Neural progenitor cell (in vitro differentiated cells): ENCODE results near the gene PKHD1.

ENCODE experiments used
- EZH2 ChIP-seq: fragments of 200-600 bp; sonication (generic); IDR thresholded peaks from 2 replicates; pipeline ENCODE4 v1.6.1; 2017; ENCODE audit warnings: antibody characterized with exemption, mild to moderate bottlenecking, moderate library complexity
- EZH2phosphoT487 ChIP-seq: fragments of 200-600 bp; sonication (generic); IDR thresholded peaks from 2 replicates; pipeline ENCODE4 v1.6.1; 2017; ENCODE audit warnings: antibody characterized with exemption
- TF ChIP-seq, protein P1 (sequence below): fragments of 200-600 bp; sonication (generic); IDR thresholded peaks from 2 replicates; pipeline ENCODE4 v1.5.1; 2017; ENCODE audit warnings: antibody characterized with exemption, mild to moderate bottlenecking

DNA sequence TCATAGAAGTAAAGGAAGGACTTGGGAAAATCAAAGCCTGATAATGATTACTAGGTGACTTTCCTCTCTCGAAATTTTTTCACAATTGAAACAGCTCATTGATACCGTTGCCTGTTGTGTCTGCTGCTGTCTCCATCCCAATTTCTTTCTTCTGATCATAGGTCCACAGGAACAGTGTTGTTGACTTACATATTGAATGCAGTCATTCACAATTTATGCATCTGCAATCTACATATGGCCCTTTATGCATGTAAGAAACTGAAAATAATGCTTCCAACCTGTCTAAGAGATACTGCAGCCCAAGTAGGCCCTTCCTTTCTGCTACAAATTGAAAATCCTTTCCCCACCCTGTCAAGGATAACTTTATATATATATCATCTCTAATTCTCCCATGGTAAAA is 381.3 kb downstream of the PKHD1 start:
- TF ChIP-seq, protein P1, sequence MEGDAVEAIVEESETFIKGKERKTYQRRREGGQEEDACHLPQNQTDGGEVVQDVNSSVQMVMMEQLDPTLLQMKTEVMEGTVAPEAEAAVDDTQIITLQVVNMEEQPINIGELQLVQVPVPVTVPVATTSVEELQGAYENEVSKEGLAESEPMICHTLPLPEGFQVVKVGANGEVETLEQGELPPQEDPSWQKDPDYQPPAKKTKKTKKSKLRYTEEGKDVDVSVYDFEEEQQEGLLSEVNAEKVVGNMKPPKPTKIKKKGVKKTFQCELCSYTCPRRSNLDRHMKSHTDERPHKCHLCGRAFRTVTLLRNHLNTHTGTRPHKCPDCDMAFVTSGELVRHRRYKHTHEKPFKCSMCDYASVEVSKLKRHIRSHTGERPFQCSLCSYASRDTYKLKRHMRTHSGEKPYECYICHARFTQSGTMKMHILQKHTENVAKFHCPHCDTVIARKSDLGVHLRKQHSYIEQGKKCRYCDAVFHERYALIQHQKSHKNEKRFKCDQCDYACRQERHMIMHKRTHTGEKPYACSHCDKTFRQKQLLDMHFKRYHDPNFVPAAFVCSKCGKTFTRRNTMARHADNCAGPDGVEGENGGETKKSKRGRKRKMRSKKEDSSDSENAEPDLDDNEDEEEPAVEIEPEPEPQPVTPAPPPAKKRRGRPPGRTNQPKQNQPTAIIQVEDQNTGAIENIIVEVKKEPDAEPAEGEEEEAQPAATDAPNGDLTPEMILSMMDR: no peak
- TF ChIP-seq EZH2 (no peak), EZH2phosphoT487 (no peak)
